KMS-11 (cell line): Measurements from ENCODE around the gene TEAD1.

Experiments
- H2AFZ ChIP-seq: fragments of 200-600 bp; sonication (generic); 2 replicates; pipeline ENCODE4 v1.6.1; 2016; ENCODE audit warnings: antibody characterized with exemption, mixed run types, low read depth
- H3K27ac ChIP-seq: fragments of 200-600 bp; sonication (generic); 2 replicates; pipeline ENCODE4 v1.6.1; 2016; ENCODE audit warnings: mild to moderate bottlenecking, mixed run types
- H3K27me3 ChIP-seq: fragments of 200-600 bp; sonication (generic); 2 replicates; pipeline ENCODE4 v1.6.1; 2017; ENCODE audit warnings: mild to moderate bottlenecking, low read depth, mixed run types, moderate library complexity; ENCODE audit not compliant: insufficient read depth
- H3K36me3 ChIP-seq: fragments of 200-600 bp; sonication (generic); 2 replicates; pipeline ENCODE4 v1.6.1; 2017; ENCODE audit warnings: mild to moderate bottlenecking, mixed run types; ENCODE audit not compliant: insufficient read depth
- H3K4me1 ChIP-seq: fragments of 200-600 bp; sonication (generic); 2 replicates; pipeline ENCODE4 v1.6.1; 2016; ENCODE audit warnings: mild to moderate bottlenecking, low read depth, mixed run types; ENCODE audit not compliant: poor library complexity, severe bottlenecking
- H3K4me2 ChIP-seq: fragments of 200-600 bp; sonication (generic); 2 replicates; pipeline ENCODE4 v1.7.0; 2016; ENCODE audit warnings: mild to moderate bottlenecking, mixed run types
- H3K4me3 ChIP-seq: fragments of 200-600 bp; sonication (generic); IDR thresholded peaks from 2 replicates; pipeline ENCODE4 v1.6.1; 2017; ENCODE audit warnings: low read depth, low read length, mixed read lengths; ENCODE audit not compliant: insufficient read depth
- H3K79me2 ChIP-seq: fragments of 200-600 bp; sonication (generic); 2 replicates; pipeline ENCODE4 v1.6.1; 2016; ENCODE audit warnings: low read depth, mixed run types; ENCODE audit not compliant: insufficient read depth
- H3K9ac ChIP-seq: fragments of 200-600 bp; sonication (generic); 2 replicates; pipeline ENCODE4 v1.6.1; 2016; ENCODE audit warnings: mild to moderate bottlenecking, mixed run types
- H4K20me1 ChIP-seq: fragments of 200-600 bp; sonication (generic); 2 replicates; pipeline ENCODE4 v1.6.1; 2016; ENCODE audit warnings: mild to moderate bottlenecking, mixed run types; ENCODE audit not compliant: insufficient read depth
- TF ChIP-seq, protein P1 (sequence below): fragments of 200-600 bp; sonication (generic); conservative IDR thresholded peaks from 2 replicates; pipeline ENCODE4 v1.6.1; 2017; ENCODE audit warnings: low read depth, mild to moderate bottlenecking, antibody characterized with exemption, low read length, moderate library complexity, mixed read lengths

Gene TEAD1

GRCh38 chr11:12834630-12835029 is 160.4 kb downstream of the TEAD1 start:
- TF ChIP-seq, protein P1, sequence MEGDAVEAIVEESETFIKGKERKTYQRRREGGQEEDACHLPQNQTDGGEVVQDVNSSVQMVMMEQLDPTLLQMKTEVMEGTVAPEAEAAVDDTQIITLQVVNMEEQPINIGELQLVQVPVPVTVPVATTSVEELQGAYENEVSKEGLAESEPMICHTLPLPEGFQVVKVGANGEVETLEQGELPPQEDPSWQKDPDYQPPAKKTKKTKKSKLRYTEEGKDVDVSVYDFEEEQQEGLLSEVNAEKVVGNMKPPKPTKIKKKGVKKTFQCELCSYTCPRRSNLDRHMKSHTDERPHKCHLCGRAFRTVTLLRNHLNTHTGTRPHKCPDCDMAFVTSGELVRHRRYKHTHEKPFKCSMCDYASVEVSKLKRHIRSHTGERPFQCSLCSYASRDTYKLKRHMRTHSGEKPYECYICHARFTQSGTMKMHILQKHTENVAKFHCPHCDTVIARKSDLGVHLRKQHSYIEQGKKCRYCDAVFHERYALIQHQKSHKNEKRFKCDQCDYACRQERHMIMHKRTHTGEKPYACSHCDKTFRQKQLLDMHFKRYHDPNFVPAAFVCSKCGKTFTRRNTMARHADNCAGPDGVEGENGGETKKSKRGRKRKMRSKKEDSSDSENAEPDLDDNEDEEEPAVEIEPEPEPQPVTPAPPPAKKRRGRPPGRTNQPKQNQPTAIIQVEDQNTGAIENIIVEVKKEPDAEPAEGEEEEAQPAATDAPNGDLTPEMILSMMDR = no peak
- H3K79me2 ChIP-seq = peaks cover 77% of the 10 kb centered on the region

DNA sequence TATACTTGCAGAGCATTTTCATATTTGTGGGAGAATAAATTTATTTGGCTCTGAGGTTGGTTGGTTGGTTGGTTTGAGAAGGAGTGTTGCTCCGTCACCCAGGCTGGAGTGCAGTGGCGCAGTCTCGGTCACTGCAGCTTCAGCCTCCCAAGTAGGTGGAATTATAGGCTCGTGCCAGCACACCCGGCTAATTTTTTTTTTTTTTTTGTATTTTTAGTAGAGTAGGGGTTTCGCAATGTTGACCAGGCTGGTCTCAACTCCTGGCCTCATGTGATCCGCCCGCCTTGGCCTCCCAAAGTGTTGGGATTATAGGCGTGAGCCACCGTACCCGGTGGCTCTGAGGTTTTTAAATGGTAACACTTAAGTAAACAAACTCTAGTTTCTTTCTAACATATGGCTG is 161.1 kb downstream of the TEAD1 start:
- Histone ChIP-seq H3K27me3 (no peaks in the 10 kb centered on the region), H3K27ac (no peak overlapping the region), H3K79me2 (peaks cover 73% of the 10 kb centered on the region), H4K20me1 (no peaks in the 10 kb centered on the region), H2AFZ (no peak overlapping the region), H3K4me1 (peaks cover 23% of the 10 kb centered on the region), H3K9ac (no peak overlapping the region), H3K36me3 (no peaks in the 10 kb centered on the region), H3K4me3 (no peak overlapping the region), H3K4me2 (no peak overlapping the region)
- TF ChIP-seq, protein P1 = no peak

More at GRCh38 chr11:12834630-12835029, 160.4 kb downstream of the TEAD1 start:
- peaks cover 28% of the 10 kb centered on the region for H3K4me1 ChIP-seq
- H4K20me1 ChIP-seq = no peaks in the 10 kb centered on the region; the same call in 1 of the 2 replicates
- no peaks in the 10 kb centered on the region for H3K36me3 ChIP-seq
- H3K27me3 ChIP-seq = no peaks in the 10 kb centered on the region
- H3K4me3 ChIP-seq = no peak overlapping the region
- no peak overlapping the region for H3K27ac ChIP-seq
- H3K9ac ChIP-seq = no peak overlapping the region
- H3K4me2 ChIP-seq = no peak overlapping the region
- no peak overlapping the region for H2AFZ ChIP-seq

DNA sequence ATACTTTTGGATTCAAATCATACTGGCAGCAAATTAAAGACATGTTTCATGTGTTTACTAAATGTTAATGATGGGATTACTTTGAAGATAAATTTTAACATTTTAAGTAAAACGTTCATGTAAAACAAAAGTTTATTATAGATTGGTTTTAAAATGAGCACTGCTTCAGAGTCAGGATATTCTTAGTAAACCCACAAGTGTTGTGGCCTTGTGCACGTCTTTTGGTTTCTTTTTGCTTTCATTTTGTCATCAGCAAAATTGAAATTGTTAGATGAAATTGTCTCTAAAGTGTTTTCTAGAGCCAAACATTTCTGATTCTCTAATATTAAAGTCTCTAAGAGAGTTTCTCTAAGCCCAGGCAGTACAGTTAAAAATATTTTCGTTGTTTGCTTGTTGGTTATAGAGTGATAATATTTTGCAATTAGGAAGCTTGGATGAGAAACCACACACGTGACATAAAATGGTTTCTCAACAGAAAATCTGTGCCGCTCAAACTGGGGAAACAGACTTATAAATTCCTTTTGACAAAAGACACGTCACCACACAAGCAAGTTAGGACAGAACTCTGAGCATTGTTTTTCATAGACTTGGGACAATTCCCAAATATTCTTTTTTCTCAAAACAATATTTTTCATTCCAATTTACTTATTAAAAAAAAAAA is 164.4 kb downstream of the TEAD1 start:
- Histone ChIP-seq H3K4me1 (peaks cover 45% of the 10 kb centered on the region), H3K4me2 (peak overlapping the region; percentile 51), H3K27me3 (no peaks in the 10 kb centered on the region), H4K20me1 (no peaks in the 10 kb centered on the region), H3K36me3 (no peaks in the 10 kb centered on the region), H3K9ac (0 out of 2 replicates have a peak overlapping the region, but pooled peaks have one; percentile 11), H2AFZ (no peak overlapping the region), H3K79me2 (peaks cover 52% of the 10 kb centered on the region), H3K4me3 (no peak overlapping the region), H3K27ac (peak overlapping the region; percentile 8; the same call in 1 of the 2 replicates)
- TF ChIP-seq, protein P1 = no peak

- H3K9ac ChIP-seq = no peak overlapping the region
- TF ChIP-seq, protein P1 = no peak
- H3K27me3 ChIP-seq = no peaks in the 10 kb centered on the region
- H3K4me2 ChIP-seq = no peak overlapping the region; the same call in 1 of the 2 replicates
- peaks cover 63% of the 10 kb centered on the region for H3K4me1 ChIP-seq
- no peaks in the 10 kb centered on the region for H3K36me3 ChIP-seq
- H3K79me2 ChIP-seq = peaks cover 53% of the 10 kb centered on the region; the same call in 1 of the 2 replicates
- H4K20me1 ChIP-seq = no peaks in the 10 kb centered on the region
- H3K4me3 ChIP-seq = no peak overlapping the region
- H2AFZ ChIP-seq = no peak overlapping the region
- H3K27ac ChIP-seq = no peak overlapping the region
These were observed 166.8 kb downstream of the TEAD1 start for GRCh38 chr11:12840871-12841660.
